ENCODE results near the gene KCNQ5. TPM values are rescaled to one million over a fixed set of nuclear protein-coding genes. Genes with fewer than 3 reads are reported as not detected.

Gene KCNQ5
- total RNA-seq, 4 donors from 2014 or later = 0.30 to 0.57 (median 0.42) TPM; not detected in 1

GRCh38 chr6:72748759-72749158 lies 126.9 kb downstream of the KCNQ5 start:
- Histone ChIP-seq H3K4me1 (peaks cover 7% of the 10 kb centered on the region), H3K9me3 (no peaks in the 10 kb centered on the region), H3K27me3 (no peaks in the 10 kb centered on the region), H3K36me3 (no peaks in the 10 kb centered on the region), H3K27ac (no peak overlapping the region), H3K4me3 (no peak overlapping the region)
- TF ChIP-seq EP300 (IDR thresholded peaks at IDR 0.05) (no peak), POLR2AphosphoS5 (IDR thresholded peaks at IDR 0.05) (no peak), CTCF (IDR thresholded peaks at IDR 0.05) (no peak), POLR2A (IDR thresholded peaks at IDR 0.05) (no peak)
- WGBS = 0% methylated on average over 1 of the region's 1 CpG
- no peak for DNase-seq (ENCODE audit: low spot score in 2 of 2)

- peaks cover 14% of the 10 kb centered on the region for H3K4me1 ChIP-seq
- no peak for TF ChIP-seq EP300 (IDR thresholded peaks at IDR 0.05)
- no peak for TF ChIP-seq POLR2A (IDR thresholded peaks at IDR 0.05)
- TF ChIP-seq POLR2AphosphoS5 (IDR thresholded peaks at IDR 0.05) = no peak
- TF ChIP-seq CTCF (IDR thresholded peaks at IDR 0.05) = no peak
- no peaks in the 10 kb centered on the region for H3K27me3 ChIP-seq
- DNase-seq (ENCODE audit: low spot score in 2 of 2) = no peak
- H3K9me3 ChIP-seq = no peaks in the 10 kb centered on the region
- no peaks in the 10 kb centered on the region for H3K36me3 ChIP-seq
- 71% methylated on average over 2 of the region's 2 CpGs for WGBS
- no peak overlapping the region for H3K4me3 ChIP-seq
- H3K27ac ChIP-seq = no peak overlapping the region
Measured at GRCh38 chr6:72755752-72756151, 133.9 kb downstream of the KCNQ5 start.

- TF ChIP-seq CTCF (IDR thresholded peaks at IDR 0.05) (no peak), POLR2AphosphoS5 (IDR thresholded peaks at IDR 0.05) (no peak)
- Histone ChIP-seq H3K27ac (no peak overlapping the region), H3K4me3 (no peak overlapping the region), H3K36me3 (no peaks in the 10 kb centered on the region), H3K27me3 (no peaks in the 10 kb centered on the region), H3K4me1 (peaks cover 14% of the 10 kb centered on the region), H3K9me3 (no peaks in the 10 kb centered on the region)
- no peak for DNase-seq (ENCODE audit: low spot score in 2 of 2)
- 87% methylated on average over 3 of the region's 3 CpGs for WGBS
Measured at GRCh38 chr6:72757048-72757447, 135.2 kb downstream of the KCNQ5 start.

- no peaks in the 10 kb centered on the region for H3K27me3 ChIP-seq
- TF ChIP-seq POLR2A (IDR thresholded peaks at IDR 0.05) = no peak
- no peak for TF ChIP-seq EP300 (IDR thresholded peaks at IDR 0.05)
- TF ChIP-seq CTCF (IDR thresholded peaks at IDR 0.05) = no peak
- no peak for TF ChIP-seq POLR2AphosphoS5 (IDR thresholded peaks at IDR 0.05)
Measured at GRCh38 chr6:72757926-72758325, 136.1 kb downstream of the KCNQ5 start.

GRCh38 chr6:72758901-72759300 lies 137.0 kb downstream of the KCNQ5 start:
- H3K36me3 ChIP-seq = no peaks in the 10 kb centered on the region
- H3K27ac ChIP-seq = no peak overlapping the region
- H3K4me3 ChIP-seq = no peak overlapping the region
- TF ChIP-seq CTCF (IDR thresholded peaks at IDR 0.05) = no peak
- TF ChIP-seq POLR2A (IDR thresholded peaks at IDR 0.05) = no peak
- TF ChIP-seq POLR2AphosphoS5 (IDR thresholded peaks at IDR 0.05) = no peak
- TF ChIP-seq EP300 (IDR thresholded peaks at IDR 0.05) = no peak
- no peak for DNase-seq (ENCODE audit: low spot score in 2 of 2)
- H3K9me3 ChIP-seq = no peaks in the 10 kb centered on the region
- no peaks in the 10 kb centered on the region for H3K27me3 ChIP-seq
- 44% methylated on average over 2 of the region's 2 CpGs for WGBS
- H3K4me1 ChIP-seq = peaks cover 14% of the 10 kb centered on the region

More at GRCh38 chr6:72757926-72758325, 136.1 kb downstream of the KCNQ5 start:
- 78% methylated on average over 1 of the region's 1 CpG for WGBS
- Histone ChIP-seq H3K4me1 (peaks cover 14% of the 10 kb centered on the region), H3K4me3 (no peak overlapping the region), H3K9me3 (no peaks in the 10 kb centered on the region), H3K27ac (no peak overlapping the region), H3K36me3 (no peaks in the 10 kb centered on the region)
- DNase-seq (ENCODE audit: low spot score in 2 of 2) = no peak

All from suprapubic skin (tissue), 4 donors.